ENCODE measurements around the gene ELP4. TPM values are rescaled to one million over a fixed set of nuclear protein-coding genes. Genes with fewer than 3 reads are reported as not detected.

The ELP4 gene
- total and polyA plus RNA-seq, 2 experiments from 2014 or later = 16.6 to 28.7 TPM

GRCh38 chr11:31582697-31583096 is 73.1 kb downstream of the ELP4 start:
- no peaks in the 10 kb centered on the region for H3K9me3 ChIP-seq (ENCODE audit: low read depth)
- no peaks in the 10 kb centered on the region for H3K4me1 ChIP-seq (ENCODE audit: low read depth)
- no peak overlapping the region for H3K4me3 ChIP-seq
- no peaks in the 10 kb centered on the region for H3K36me3 ChIP-seq
- DNase-seq (ENCODE audit: low read depth in 1 of 2, low spot score in 1 of 2) = no peak
- TF ChIP-seq CTCF (IDR thresholded peaks at IDR 0.05; ENCODE audit: low read depth, low read length) = no peak
- H3K27ac ChIP-seq = no peak overlapping the region
- no peaks in the 10 kb centered on the region for H3K27me3 ChIP-seq

GRCh38 chr11:31598454-31598853 is 88.9 kb downstream of the ELP4 start:
- H3K27me3 ChIP-seq = no peaks in the 10 kb centered on the region
- TF ChIP-seq CTCF (IDR thresholded peaks at IDR 0.05; ENCODE audit: low read depth, low read length) = no peak
- no peaks in the 10 kb centered on the region for H3K4me1 ChIP-seq (ENCODE audit: low read depth)
- no peaks in the 10 kb centered on the region for H3K36me3 ChIP-seq
- DNase-seq (ENCODE audit: low read depth in 1 of 2, low spot score in 1 of 2) = no peak
- no peak overlapping the region for H3K27ac ChIP-seq
- no peak overlapping the region for H3K4me3 ChIP-seq
- H3K9me3 ChIP-seq (ENCODE audit: low read depth) = peaks cover 4% of the 10 kb centered on the region

GRCh38 chr11:31601635-31602282 is 92.2 kb downstream of the ELP4 start:
- H3K4me1 ChIP-seq (ENCODE audit: low read depth) = no peaks in the 10 kb centered on the region
- no peak overlapping the region for H3K27ac ChIP-seq
- no peak overlapping the region for H3K4me3 ChIP-seq
- TF ChIP-seq CTCF (IDR thresholded peaks at IDR 0.05; ENCODE audit: low read depth, low read length) = no peak
- no peak for DNase-seq (ENCODE audit: low read depth in 1 of 2, low spot score in 1 of 2)
- H3K36me3 ChIP-seq = no peaks in the 10 kb centered on the region
- H3K27me3 ChIP-seq = no peaks in the 10 kb centered on the region
- peaks cover 4% of the 10 kb centered on the region for H3K9me3 ChIP-seq (ENCODE audit: low read depth)

GRCh38 chr11:31606893-31607292 is 97.3 kb downstream of the ELP4 start:
- no peaks in the 10 kb centered on the region for H3K9me3 ChIP-seq (ENCODE audit: low read depth)
- H3K4me1 ChIP-seq (ENCODE audit: low read depth) = no peaks in the 10 kb centered on the region
- DNase-seq (ENCODE audit: low read depth in 1 of 2, low spot score in 1 of 2) = no peak
- no peak for TF ChIP-seq CTCF (IDR thresholded peaks at IDR 0.05; ENCODE audit: low read depth, low read length)
- H3K27me3 ChIP-seq = no peaks in the 10 kb centered on the region
- H3K4me3 ChIP-seq = no peak overlapping the region
- H3K36me3 ChIP-seq = no peaks in the 10 kb centered on the region
- H3K27ac ChIP-seq = no peak overlapping the region

- Histone ChIP-seq H3K27ac (no peak overlapping the region), H3K36me3 (no peaks in the 10 kb centered on the region), H3K27me3 (no peaks in the 10 kb centered on the region), H3K4me1 (ENCODE audit: low read depth) (no peaks in the 10 kb centered on the region), H3K9me3 (ENCODE audit: low read depth) (no peaks in the 10 kb centered on the region), H3K4me3 (no peak overlapping the region)
- no peak for DNase-seq (ENCODE audit: low read depth in 1 of 2, low spot score in 1 of 2)
- no peak for TF ChIP-seq CTCF (IDR thresholded peaks at IDR 0.05; ENCODE audit: low read depth, low read length)
These were observed 98.3 kb downstream of the ELP4 start for GRCh38 chr11:31607914-31608313.

Measured in cardiac muscle cell (in vitro differentiated cells and primary cell).